A673 (cell line): ENCODE data around the gene MT1F.

Source experiments
- EZH2 ChIP-seq: fragments of 200-600 bp; sonication (generic); IDR thresholded peaks from 2 replicates; pipeline ENCODE4 v1.6.1; 2017; ENCODE audit warnings: borderline replicate concordance, low read depth, mild to moderate bottlenecking, mixed read lengths, antibody characterized with exemption, low read length; ENCODE audit not compliant: poor library complexity, severe bottlenecking
- TF ChIP-seq, protein P1 (sequence below): fragments of 300-800, 200-600 bp; sonication (generic); conservative IDR thresholded peaks from 2 replicates; pipeline ENCODE4 v1.5.1; 2017; ENCODE audit warnings: low read depth, mild to moderate bottlenecking, antibody characterized with exemption, low read length, moderate library complexity, mixed read lengths

GRCh38 chr16:56697456-56698155, 39.8 kb downstream of the MT1F start:
- TF ChIP-seq, protein P1, sequence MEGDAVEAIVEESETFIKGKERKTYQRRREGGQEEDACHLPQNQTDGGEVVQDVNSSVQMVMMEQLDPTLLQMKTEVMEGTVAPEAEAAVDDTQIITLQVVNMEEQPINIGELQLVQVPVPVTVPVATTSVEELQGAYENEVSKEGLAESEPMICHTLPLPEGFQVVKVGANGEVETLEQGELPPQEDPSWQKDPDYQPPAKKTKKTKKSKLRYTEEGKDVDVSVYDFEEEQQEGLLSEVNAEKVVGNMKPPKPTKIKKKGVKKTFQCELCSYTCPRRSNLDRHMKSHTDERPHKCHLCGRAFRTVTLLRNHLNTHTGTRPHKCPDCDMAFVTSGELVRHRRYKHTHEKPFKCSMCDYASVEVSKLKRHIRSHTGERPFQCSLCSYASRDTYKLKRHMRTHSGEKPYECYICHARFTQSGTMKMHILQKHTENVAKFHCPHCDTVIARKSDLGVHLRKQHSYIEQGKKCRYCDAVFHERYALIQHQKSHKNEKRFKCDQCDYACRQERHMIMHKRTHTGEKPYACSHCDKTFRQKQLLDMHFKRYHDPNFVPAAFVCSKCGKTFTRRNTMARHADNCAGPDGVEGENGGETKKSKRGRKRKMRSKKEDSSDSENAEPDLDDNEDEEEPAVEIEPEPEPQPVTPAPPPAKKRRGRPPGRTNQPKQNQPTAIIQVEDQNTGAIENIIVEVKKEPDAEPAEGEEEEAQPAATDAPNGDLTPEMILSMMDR: no peak
- no peak for TF ChIP-seq EZH2
